ENCODE measurements around the gene EIF2B2.

- TF ChIP-seq TAF1 (IDR thresholded peaks at IDR 0.05; ENCODE audit: low read depth, low read length) (no peak), POLR2AphosphoS5 (IDR thresholded peaks at IDR 0.05; ENCODE audit: low read depth, low read length) (no peak)
Measured at GRCh38 chr14:75011356-75011994, 8.8 kb downstream of the EIF2B2 start.
